ENCODE data around the gene CHN1. TPM values are rescaled to one million over a fixed set of nuclear protein-coding genes. Genes with fewer than 3 reads are reported as not detected.

CHN1 gene
- total and polyA plus RNA-seq, 2 of the 8 experiments (the other 6 are each of a cell fraction or from before 2014, with no cell fraction given): 54.0 to 65.7 TPM

DNA sequence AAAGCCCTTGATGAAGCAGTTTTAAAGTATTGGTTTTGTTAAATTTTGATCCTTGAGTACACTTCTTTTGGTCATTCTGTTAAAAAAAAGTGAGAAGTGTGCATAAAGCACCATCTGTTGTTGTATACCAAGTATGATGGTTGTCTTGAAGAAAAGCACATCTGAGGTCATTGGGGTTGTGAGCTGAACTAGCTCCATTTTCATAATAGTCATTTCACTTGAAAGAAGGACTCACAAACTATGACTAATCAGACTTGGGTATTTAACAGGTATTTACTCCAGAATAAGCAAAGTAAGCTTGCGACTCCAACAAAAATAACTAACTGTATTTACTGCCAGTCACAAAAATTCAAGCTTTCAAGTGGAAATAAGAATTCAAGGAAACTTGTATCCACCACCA lies 35.1 kb downstream of the CHN1 start:
- H3K79me1 ChIP-seq (ENCODE audit: low read depth, low read length): peaks cover 3% of the 10 kb centered on the region; the same call in 1 of the 2 replicates
- no peak overlapping the region for H3K4me3 ChIP-seq (ENCODE audit: extremely low read depth in 1 of 4, insufficient read depth in 2 of 4, low read depth in 3 of 4, low read length in 4 of 4)
- no peak overlapping the region for H3K4ac ChIP-seq (replicated peaks; ENCODE audit: insufficient read length, low read depth, low read length)
- no peak overlapping the region for H2BK120ac ChIP-seq (replicated peaks; ENCODE audit: low read depth, low read length)
- H3K9me3 ChIP-seq (ENCODE audit: insufficient read depth in 2 of 2, low read depth in 1 of 2, low read length in 1 of 2): no peaks in the 10 kb centered on the region
- H2BK12ac ChIP-seq (ENCODE audit: low read depth, low read length): no peak overlapping the region
- no peak overlapping the region for H3K18ac ChIP-seq (ENCODE audit: extremely low read depth, low read length)
- peaks cover 0 to 6% (median 0%) of the 10 kb centered on the region in 4 experiments; a peak in 1 of 8 replicates for H3K36me3 ChIP-seq (ENCODE audit: control insufficient read depth in 2 of 4, insufficient read depth in 4 of 4, low read length in 3 of 4)
- H2BK15ac ChIP-seq (ENCODE audit: low read length): no peak overlapping the region
- no peak overlapping the region for H2AK5ac ChIP-seq (ENCODE audit: low read depth, low read length)
- H3K79me2 ChIP-seq (ENCODE audit: control insufficient read depth in 1 of 2, insufficient read depth in 2 of 2, low read length in 2 of 2): peaks cover 4 to 99% of the 10 kb centered on the region in 2 experiments; a peak in 3 of 4 replicates
- no peak for DNase-seq (ENCODE audit: low read depth in 1 of 2, low spot score in 2 of 2)
- no peak overlapping the region for H3K14ac ChIP-seq (ENCODE audit: insufficient read length)
- H3K23ac ChIP-seq (ENCODE audit: insufficient read length): no peak overlapping the region
- FAIRE-seq: no peak
- CTCF ChIA-PET (ENCODE audit: partially characterized antibody): interaction anchor here (0.7 to 1.6 kb wide), 7 partner anchors 16 to 221 kb away, joined by 3 to 6 read pairs (median 3); no protein-coding TSS in a partner anchor
- H3K27me3 ChIP-seq (replicated peaks in 1 of 4; ENCODE audit: control insufficient read depth in 3 of 4, extremely low read depth in 1 of 4, insufficient read depth in 3 of 4, low read length in 3 of 4): no peaks in the 10 kb centered on the region
- no peak overlapping the region for H2AFZ ChIP-seq (ENCODE audit: low read length)
- no peak overlapping the region for H2BK20ac ChIP-seq (ENCODE audit: low read length)
- no peaks in the 10 kb centered on the region for H4K20me1 ChIP-seq (replicated peaks in 1 of 2; ENCODE audit: control insufficient read depth in 1 of 2, insufficient read depth in 2 of 2, low read length in 2 of 2)
- H3K27ac ChIP-seq (ENCODE audit: low read depth, low read length): no peak overlapping the region
- H4K91ac ChIP-seq (replicated peaks; ENCODE audit: insufficient read length, low read length): no peak overlapping the region
- H3K9ac ChIP-seq (replicated peaks in 1 of 4; ENCODE audit: extremely low read depth in 1 of 4, low read depth in 3 of 4, low read length in 3 of 4): no peak overlapping the region
- H3K4me1 ChIP-seq (replicated peaks in 1 of 4; ENCODE audit: control insufficient read depth in 3 of 4, insufficient read depth in 4 of 4, low read length in 3 of 4): peaks cover 0 to 17% (median 6%) of the 10 kb centered on the region in 4 experiments; a peak in 4 of 7 replicates
- POLR2A ChIA-PET (ENCODE audit: partially characterized antibody): interaction anchor here (0.6 kb wide), 1 partner anchor 69 kb away, joined by 3 read pairs; no protein-coding TSS in a partner anchor
- no peak overlapping the region for H2BK5ac ChIP-seq (ENCODE audit: low read depth, low read length)
- H3K56ac ChIP-seq (replicated peaks; ENCODE audit: insufficient read length, low read depth, low read length): no peak overlapping the region
- H3K4me2 ChIP-seq (ENCODE audit: insufficient read depth in 1 of 2, low read depth in 2 of 2, low read length in 2 of 2): no peak overlapping the region
- no peaks in the 10 kb centered on the region for H3K23me2 ChIP-seq (ENCODE audit: low read depth, low read length)
- WGBS, 2 experiments (ENCODE audit: extremely low coverage in 1 of 2, insufficient coverage in 1 of 2, insufficient read length in 1 of 2, insufficient replicate concordance in 2 of 2, low coverage in 1 of 2, low lambda C conversion rate in 2 of 2, missing lambda C conversion rate in 1 of 2): 95% methylated on average over 1 of the region's 1 CpG; no CpG with 5 or more reads in 1 of the 2 experiments
- peak overlapping the region; percentile 4 for H4K5ac ChIP-seq (ENCODE audit: insufficient read length, low read depth, low read length)
- no peak overlapping the region for H4K8ac ChIP-seq (ENCODE audit: extremely low read depth, insufficient read depth, low read length)
- TF ChIP-seq SIRT6 (IDR thresholded peaks at IDR 0.05; ENCODE audit: low read length): no peak
- no peak for TF ChIP-seq EP300 (IDR thresholded peaks at IDR 0.05; ENCODE audit: borderline replicate concordance in 1 of 2, low read depth in 2 of 2, low read length in 2 of 2)
- TF ChIP-seq TCF12 (IDR thresholded peaks at IDR 0.05; ENCODE audit: low read depth, low read length): no peak

Data from H1 (cell line).